ENCODE data around the gene SMC1B. TPM values are rescaled to one million over a fixed set of nuclear protein-coding genes. Genes with fewer than 3 reads are reported as not detected.

SMC1B gene
- total RNA-seq, 1 experiment from 2014 or later, result 0.10 TPM

GRCh38 chr22:45458532-45458931, 45.1 kb upstream of the SMC1B start:
- ATAC-seq (no peak), DNase-seq (ENCODE audit: low read depth, low spot score) (no peak)
- Histone ChIP-seq H3K36me3 (ENCODE audit: control insufficient read depth, insufficient read depth, low read length) (no peaks in the 10 kb centered on the region), H3K4me3 (ENCODE audit: low read depth in 2 of 2, low read length in 2 of 2) (no peak overlapping the region), H3K4me1 (ENCODE audit: control insufficient read depth, insufficient read depth, low read length) (no peaks in the 10 kb centered on the region), H3K27ac (ENCODE audit: low read length) (no peak overlapping the region), H3K9me3 (ENCODE audit: control insufficient read depth, insufficient read depth, low read depth, low read length) (no peaks in the 10 kb centered on the region), H3K27me3 (ENCODE audit: control insufficient read depth, insufficient read depth, low read length) (no peaks in the 10 kb centered on the region)
- ChIA-PET POLR2A (no interaction called here), CTCF (no interaction called here)
- intact Hi-C loops (cut with micrococcal nuclease; ENCODE audit: unreplicated experiment), result no loop called here
- TF ChIP-seq TCF7L2 (IDR thresholded peaks at IDR 0.05; ENCODE audit: low read depth, low read length), result no peak
- no peak for TF ChIP-seq SIN3A (IDR thresholded peaks at IDR 0.05; ENCODE audit: borderline replicate concordance, insufficient read depth, low read depth, low read length)
- no TSS peak for BruUV-seq (replicated peaks)
- in situ Hi-C loops (cut with HindIII; ENCODE audit: low pct_unique_long_range_greater_than_20kb, low sequenced_read_pairs), result no loop called here

DNA sequence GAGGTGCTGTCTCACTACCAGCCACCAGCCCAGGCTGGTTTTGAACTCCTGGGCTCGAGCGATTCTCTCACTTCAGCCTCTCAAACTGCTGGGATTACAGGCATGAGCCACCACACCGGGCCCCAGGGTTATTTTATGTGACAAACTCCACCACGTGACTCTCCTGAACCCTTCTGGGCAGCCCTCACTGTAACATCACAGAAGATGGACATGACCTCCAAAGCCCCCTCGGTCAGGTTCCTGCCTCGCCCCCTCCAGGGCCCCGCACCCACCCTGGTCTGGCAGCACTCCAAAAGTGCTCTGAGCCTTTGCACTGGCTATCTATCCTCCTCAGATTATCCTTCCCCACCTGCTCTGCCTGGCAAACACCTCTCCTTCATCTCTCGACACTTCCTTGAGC, 43.4 kb upstream of the SMC1B start:
- no peaks in the 10 kb centered on the region for H3K27me3 ChIP-seq (ENCODE audit: control insufficient read depth, insufficient read depth, low read length)
- H3K4me1 ChIP-seq (ENCODE audit: control insufficient read depth, insufficient read depth, low read length), result no peaks in the 10 kb centered on the region
- H3K36me3 ChIP-seq (ENCODE audit: control insufficient read depth, insufficient read depth, low read length), result no peaks in the 10 kb centered on the region
- ChIA-PET CTCF (no interaction called here), POLR2A (no interaction called here)
- BruUV-seq (replicated peaks), result no TSS peak
- intact Hi-C loops (cut with micrococcal nuclease; ENCODE audit: unreplicated experiment) (no loop called here), in situ Hi-C loops (cut with HindIII; ENCODE audit: low pct_unique_long_range_greater_than_20kb, low sequenced_read_pairs) (no loop called here)
- H3K27ac ChIP-seq (ENCODE audit: low read length), result no peak overlapping the region
- ATAC-seq (no peak), DNase-seq (ENCODE audit: low read depth, low spot score) (no peak)
- no peak overlapping the region for H3K4me3 ChIP-seq (ENCODE audit: low read depth in 2 of 2, low read length in 2 of 2)
- no peaks in the 10 kb centered on the region for H3K9me3 ChIP-seq (ENCODE audit: control insufficient read depth, insufficient read depth, low read depth, low read length)
- TF ChIP-seq POLR2AphosphoS5 (IDR thresholded peaks at IDR 0.05; ENCODE audit: low read depth, low read length), result no peak
- TF ChIP-seq, protein P1, sequence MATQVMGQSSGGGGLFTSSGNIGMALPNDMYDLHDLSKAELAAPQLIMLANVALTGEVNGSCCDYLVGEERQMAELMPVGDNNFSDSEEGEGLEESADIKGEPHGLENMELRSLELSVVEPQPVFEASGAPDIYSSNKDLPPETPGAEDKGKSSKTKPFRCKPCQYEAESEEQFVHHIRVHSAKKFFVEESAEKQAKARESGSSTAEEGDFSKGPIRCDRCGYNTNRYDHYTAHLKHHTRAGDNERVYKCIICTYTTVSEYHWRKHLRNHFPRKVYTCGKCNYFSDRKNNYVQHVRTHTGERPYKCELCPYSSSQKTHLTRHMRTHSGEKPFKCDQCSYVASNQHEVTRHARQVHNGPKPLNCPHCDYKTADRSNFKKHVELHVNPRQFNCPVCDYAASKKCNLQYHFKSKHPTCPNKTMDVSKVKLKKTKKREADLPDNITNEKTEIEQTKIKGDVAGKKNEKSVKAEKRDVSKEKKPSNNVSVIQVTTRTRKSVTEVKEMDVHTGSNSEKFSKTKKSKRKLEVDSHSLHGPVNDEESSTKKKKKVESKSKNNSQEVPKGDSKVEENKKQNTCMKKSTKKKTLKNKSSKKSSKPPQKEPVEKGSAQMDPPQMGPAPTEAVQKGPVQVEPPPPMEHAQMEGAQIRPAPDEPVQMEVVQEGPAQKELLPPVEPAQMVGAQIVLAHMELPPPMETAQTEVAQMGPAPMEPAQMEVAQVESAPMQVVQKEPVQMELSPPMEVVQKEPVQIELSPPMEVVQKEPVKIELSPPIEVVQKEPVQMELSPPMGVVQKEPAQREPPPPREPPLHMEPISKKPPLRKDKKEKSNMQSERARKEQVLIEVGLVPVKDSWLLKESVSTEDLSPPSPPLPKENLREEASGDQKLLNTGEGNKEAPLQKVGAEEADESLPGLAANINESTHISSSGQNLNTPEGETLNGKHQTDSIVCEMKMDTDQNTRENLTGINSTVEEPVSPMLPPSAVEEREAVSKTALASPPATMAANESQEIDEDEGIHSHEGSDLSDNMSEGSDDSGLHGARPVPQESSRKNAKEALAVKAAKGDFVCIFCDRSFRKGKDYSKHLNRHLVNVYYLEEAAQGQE (IDR thresholded peaks at IDR 0.05; ENCODE audit: insufficient read depth in 1 of 2, low read depth in 2 of 2, low read length in 1 of 2), result no peak
- no peak for TF ChIP-seq SIN3A (IDR thresholded peaks at IDR 0.05; ENCODE audit: borderline replicate concordance, insufficient read depth, low read depth, low read length)
- TF ChIP-seq TCF7L2 (IDR thresholded peaks at IDR 0.05; ENCODE audit: low read depth, low read length), result no peak
- no peak for TF ChIP-seq CTCF (IDR thresholded peaks at IDR 0.05)

GRCh38 chr22:45455621-45456020, 42.2 kb upstream of the SMC1B start:
- POLR2A ChIA-PET, result no interaction called here
- intact Hi-C loops (cut with micrococcal nuclease; ENCODE audit: unreplicated experiment), result no loop called here
- BruUV-seq (replicated peaks), result no TSS peak

More at GRCh38 chr22:45455621-45456020, 42.2 kb upstream of the SMC1B start:
- TF ChIP-seq CTCF (IDR thresholded peaks at IDR 0.05), result no peak
- TF ChIP-seq POLR2AphosphoS5 (IDR thresholded peaks at IDR 0.05; ENCODE audit: low read depth, low read length), result no peak
- TF ChIP-seq TCF7L2 (IDR thresholded peaks at IDR 0.05; ENCODE audit: low read depth, low read length), result no peak
- TF ChIP-seq, protein P1 (IDR thresholded peaks at IDR 0.05; ENCODE audit: insufficient read depth in 1 of 2, low read depth in 2 of 2, low read length in 1 of 2), result no peak
- no peak for TF ChIP-seq SIN3A (IDR thresholded peaks at IDR 0.05; ENCODE audit: borderline replicate concordance, insufficient read depth, low read depth, low read length)
- in situ Hi-C loops (cut with HindIII; ENCODE audit: low pct_unique_long_range_greater_than_20kb, low sequenced_read_pairs), result no loop called here
- no peak for DNase-seq (ENCODE audit: low read depth, low spot score)
- Histone ChIP-seq H3K27me3 (ENCODE audit: control insufficient read depth, insufficient read depth, low read length) (no peaks in the 10 kb centered on the region), H3K4me3 (ENCODE audit: low read depth in 2 of 2, low read length in 2 of 2) (no peak overlapping the region), H3K9me3 (ENCODE audit: control insufficient read depth, insufficient read depth, low read depth, low read length) (no peaks in the 10 kb centered on the region), H3K27ac (ENCODE audit: low read length) (no peak overlapping the region), H3K4me1 (ENCODE audit: control insufficient read depth, insufficient read depth, low read length) (no peaks in the 10 kb centered on the region), H3K36me3 (ENCODE audit: control insufficient read depth, insufficient read depth, low read length) (no peaks in the 10 kb centered on the region)
- CTCF ChIA-PET, result no interaction called here
- no peak for ATAC-seq
